GM18508 (cell line): ENCODE measurements around the gene EYS.
"Not testable (repeated sequence)": the region's sequence is repeated elsewhere in the genome, so short reads cannot be mapped to it uniquely, and the experiment has no call there.

Experiments used
- ATAC-seq: cut with Tn5 transposase; IDR thresholded peaks from one replicate; pipeline ENCODE4 v1.9.1; 2021; ENCODE audit warnings: moderate number of reproducible peaks; ENCODE audit not compliant: insufficient read depth, unreplicated experiment

EYS gene

GRCh38 chr6:64289931-64290330 lies 1417.1 kb downstream of the EYS start:
- ATAC-seq = no peak

- no peak for ATAC-seq
Measured at GRCh38 chr6:64288351-64288750, 1418.7 kb downstream of the EYS start.

- no peak for ATAC-seq
Measured at GRCh38 chr6:64281167-64281566, 1425.9 kb downstream of the EYS start.

GRCh38 chr6:64280569-64280968 lies 1426.5 kb downstream of the EYS start:
- no peak for ATAC-seq

- no peak for ATAC-seq
Measured at GRCh38 chr6:64270083-64270482, 1436.9 kb downstream of the EYS start.

- ATAC-seq = peak; percentile 78
Measured at GRCh38 chr6:64266351-64266821, 1440.6 kb downstream of the EYS start.

GRCh38 chr6:64263778-64264177 lies 1443.2 kb downstream of the EYS start:
- no peak for ATAC-seq

GRCh38 chr6:64259372-64259771 lies 1447.7 kb downstream of the EYS start:
- no peak for ATAC-seq

GRCh38 chr6:64258752-64259151 lies 1448.3 kb downstream of the EYS start:
- ATAC-seq = no peak

- ATAC-seq = no peak
Measured at GRCh38 chr6:64258302-64258701, 1448.7 kb downstream of the EYS start.

- ATAC-seq = no peak
Measured at GRCh38 chr6:64257586-64257985, 1449.4 kb downstream of the EYS start.

GRCh38 chr6:64256483-64256882 lies 1450.5 kb downstream of the EYS start:
- no peak for ATAC-seq

GRCh38 chr6:64255000-64255399 lies 1452.0 kb downstream of the EYS start:
- no peak for ATAC-seq

- ATAC-seq = no peak
Measured at GRCh38 chr6:64254558-64254957, 1452.5 kb downstream of the EYS start.

- ATAC-seq = no peak
Measured at GRCh38 chr6:64252256-64252655, 1454.8 kb downstream of the EYS start.

- no peak for ATAC-seq
Measured at GRCh38 chr6:64250126-64250525, 1456.9 kb downstream of the EYS start.

GRCh38 chr6:64249115-64249514 lies 1457.9 kb downstream of the EYS start:
- no peak for ATAC-seq

- ATAC-seq = no peak
Measured at GRCh38 chr6:64243618-64244017, 1463.4 kb downstream of the EYS start.

- ATAC-seq = not testable (repeated sequence)
Measured at GRCh38 chr6:64238908-64239307, 1468.1 kb downstream of the EYS start.

- no peak for ATAC-seq
Measured at GRCh38 chr6:64238071-64238470, 1469.0 kb downstream of the EYS start.

- no peak for ATAC-seq
Measured at GRCh38 chr6:64233746-64234145, 1473.3 kb downstream of the EYS start.

- no peak for ATAC-seq
Measured at GRCh38 chr6:64231928-64232327, 1475.1 kb downstream of the EYS start.

GRCh38 chr6:64230530-64230929 lies 1476.5 kb downstream of the EYS start:
- no peak for ATAC-seq
